A549 treated with AZD2906 at 1 μM for 4 hours (cell line): ENCODE data around the gene PBX3. TPM values are rescaled to one million over a fixed set of nuclear protein-coding genes. Genes with fewer than 3 reads are reported as not detected.

Experiments
- total RNA-seq: library from RNA; stranded (reverse); fragments of 200-300 nt; extraction: Qiagen RNA extraction; gene quantifications from 5 replicates; pipeline ENCODE4 v1.2.3, GENCODE V29; 2022

The PBX3 gene
- total RNA-seq, result 10.7 to 12.4 TPM (median 11.8 TPM) in 5 replicates

DNA sequence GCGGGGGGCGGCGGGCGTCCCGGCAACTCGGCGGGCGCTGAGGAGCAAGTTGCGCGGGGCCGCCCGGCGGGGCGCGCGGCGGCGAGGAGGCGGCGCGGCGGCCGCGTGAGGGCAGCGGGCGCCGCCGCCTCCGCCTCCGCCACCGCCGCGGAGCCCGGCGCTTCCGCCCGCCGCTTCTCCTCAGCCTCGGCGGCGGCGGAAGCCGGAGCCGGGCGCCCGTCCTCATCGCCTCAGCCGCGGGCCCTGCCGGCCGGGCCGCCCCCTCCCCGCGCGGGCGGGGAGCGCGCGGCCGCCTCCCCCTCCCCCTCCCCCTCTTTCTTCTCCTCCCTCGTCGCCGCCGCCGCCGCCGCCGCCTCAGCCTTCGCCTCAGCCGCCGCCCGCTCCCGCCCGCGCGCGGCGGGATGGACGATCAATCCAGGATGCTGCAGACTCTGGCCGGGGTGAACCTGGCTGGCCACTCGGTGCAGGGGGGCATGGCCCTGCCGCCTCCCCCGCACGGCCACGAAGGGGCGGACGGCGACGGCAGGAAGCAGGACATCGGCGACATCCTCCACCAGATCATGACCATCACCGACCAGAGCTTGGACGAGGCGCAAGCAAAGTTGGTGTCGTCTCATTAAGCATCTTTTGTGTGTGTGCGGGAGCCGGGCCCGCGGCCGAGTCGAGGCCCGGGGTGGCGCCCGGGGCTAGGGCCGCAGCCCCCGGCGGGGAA, at the start of gene PBX3:
Gene PBX3 (plus strand): TSS at position 321 of the 712 bp plus-strand sequence.

DNA sequence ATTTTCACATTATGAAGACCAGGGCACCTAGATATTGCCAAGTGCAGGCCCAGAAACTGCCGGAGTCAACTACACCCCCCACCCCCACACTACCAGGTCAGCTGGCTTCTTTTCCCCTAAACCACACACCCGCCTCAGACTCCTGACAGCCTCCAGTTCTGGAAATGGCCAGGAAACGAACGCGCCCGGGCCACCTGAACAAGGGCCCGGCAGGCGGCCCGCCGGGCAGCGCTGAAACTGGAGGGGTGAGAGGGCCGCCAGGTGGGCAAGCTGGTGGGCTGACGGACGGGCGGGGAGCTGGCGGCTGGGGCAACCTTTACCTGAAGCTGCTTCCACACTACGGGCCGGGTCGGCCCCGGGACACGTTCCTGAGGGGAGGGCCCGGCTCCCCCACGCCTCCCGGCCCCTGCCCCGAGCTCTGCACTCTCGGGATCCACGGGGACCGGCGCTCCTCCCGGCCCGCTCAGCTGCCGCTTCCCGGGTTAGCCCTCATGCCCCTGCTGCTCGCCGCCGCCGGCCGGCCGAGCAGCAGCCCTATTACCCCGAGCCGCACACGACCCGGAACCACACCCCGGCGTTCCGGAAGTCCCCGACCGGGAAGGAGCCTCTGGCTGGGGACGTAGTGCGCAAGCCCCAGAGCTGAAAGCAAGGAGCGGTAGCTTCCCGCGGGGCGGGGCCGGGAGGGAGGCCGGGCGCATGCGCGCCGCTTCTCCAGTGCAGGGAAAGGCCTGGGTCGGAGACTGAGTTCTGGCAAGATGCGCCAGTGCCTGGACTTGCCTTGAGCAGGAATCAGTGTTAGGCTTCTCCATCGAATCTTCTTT, 40.3 kb upstream of the PBX3 start, which contains the start of gene MAPKAP1:
Gene MAPKAP1 (minus strand): TSS at position 558 of the 821 bp plus-strand sequence. CDS start 34,634 bp downstream, outside the sequence.

Other genes with a start within 250 kb of the PBX3 start
- gene MAPKAP1, start 40.2 kb upstream of the PBX3 start, total RNA-seq, result 53.8 to 76.9 TPM (median 74.7 TPM) in 5 replicates